ENCODE data around the gene WDR37.

Gene WDR37

GRCh38 chr10:1119027-1119426 is 62.8 kb downstream of the WDR37 start:
- no peak overlapping the region for H3K27ac ChIP-seq (ENCODE audit: low read depth, low read length)
- H3K9me3 ChIP-seq (ENCODE audit: insufficient read depth, low read depth, low read length), result no peaks in the 10 kb centered on the region
- no peak overlapping the region for H3K4me3 ChIP-seq (ENCODE audit: low read length)
- H3K27me3 ChIP-seq (ENCODE audit: insufficient read depth, low read length), result no peaks in the 10 kb centered on the region
- H3K36me3 ChIP-seq (ENCODE audit: insufficient read depth, low read length), result peaks cover 42% of the 10 kb centered on the region
- H3K4me1 ChIP-seq (ENCODE audit: insufficient read depth, low read length), result no peaks in the 10 kb centered on the region
- WGBS, result 92% methylated on average over 8 of the region's 8 CpGs
- H3K9ac ChIP-seq (ENCODE audit: low read depth, low read length), result no peak overlapping the region

GRCh38 chr10:1119501-1119900 is 63.3 kb downstream of the WDR37 start:
- 98% methylated on average over 6 of the region's 6 CpGs for WGBS
- no peak overlapping the region for H3K9ac ChIP-seq (ENCODE audit: low read depth, low read length)
- H3K4me1 ChIP-seq (ENCODE audit: insufficient read depth, low read length), result no peaks in the 10 kb centered on the region
- no peak overlapping the region for H3K4me3 ChIP-seq (ENCODE audit: low read length)
- no peak overlapping the region for H3K27ac ChIP-seq (ENCODE audit: low read depth, low read length)
- H3K36me3 ChIP-seq (ENCODE audit: insufficient read depth, low read length), result peaks cover 46% of the 10 kb centered on the region
- no peaks in the 10 kb centered on the region for H3K9me3 ChIP-seq (ENCODE audit: insufficient read depth, low read depth, low read length)
- H3K27me3 ChIP-seq (ENCODE audit: insufficient read depth, low read length), result no peaks in the 10 kb centered on the region

GRCh38 chr10:1120306-1120705 is 64.1 kb downstream of the WDR37 start:
- H3K4me3 ChIP-seq (ENCODE audit: low read length), result no peak overlapping the region
- WGBS, result 89% methylated on average over 12 of the region's 12 CpGs
- peaks cover 52% of the 10 kb centered on the region for H3K36me3 ChIP-seq (ENCODE audit: insufficient read depth, low read length)
- H3K27ac ChIP-seq (ENCODE audit: low read depth, low read length), result no peak overlapping the region
- H3K9me3 ChIP-seq (ENCODE audit: insufficient read depth, low read depth, low read length), result no peaks in the 10 kb centered on the region
- no peaks in the 10 kb centered on the region for H3K4me1 ChIP-seq (ENCODE audit: insufficient read depth, low read length)
- no peaks in the 10 kb centered on the region for H3K27me3 ChIP-seq (ENCODE audit: insufficient read depth, low read length)
- no peak overlapping the region for H3K9ac ChIP-seq (ENCODE audit: low read depth, low read length)

- H3K27ac ChIP-seq (ENCODE audit: low read depth, low read length), result no peak overlapping the region
- no peak overlapping the region for H3K4me3 ChIP-seq (ENCODE audit: low read length)
- peaks cover 53% of the 10 kb centered on the region for H3K36me3 ChIP-seq (ENCODE audit: insufficient read depth, low read length)
- no peaks in the 10 kb centered on the region for H3K9me3 ChIP-seq (ENCODE audit: insufficient read depth, low read depth, low read length)
- 94% methylated on average over 21 of the region's 22 CpGs for WGBS
- no peaks in the 10 kb centered on the region for H3K27me3 ChIP-seq (ENCODE audit: insufficient read depth, low read length)
- no peaks in the 10 kb centered on the region for H3K4me1 ChIP-seq (ENCODE audit: insufficient read depth, low read length)
- no peak overlapping the region for H3K9ac ChIP-seq (ENCODE audit: low read depth, low read length)
Measured at GRCh38 chr10:1120801-1121211, 64.6 kb downstream of the WDR37 start.

- Histone ChIP-seq H3K9ac (ENCODE audit: low read depth, low read length) (no peak overlapping the region), H3K4me1 (ENCODE audit: insufficient read depth, low read length) (no peaks in the 10 kb centered on the region), H3K4me3 (ENCODE audit: low read length) (no peak overlapping the region), H3K9me3 (ENCODE audit: insufficient read depth, low read depth, low read length) (no peaks in the 10 kb centered on the region), H3K27ac (ENCODE audit: low read depth, low read length) (no peak overlapping the region), H3K36me3 (ENCODE audit: insufficient read depth, low read length) (peaks cover 50% of the 10 kb centered on the region), H3K27me3 (ENCODE audit: insufficient read depth, low read length) (no peaks in the 10 kb centered on the region)
- WGBS, result 94% methylated on average over 23 of the region's 23 CpGs
Measured at GRCh38 chr10:1121271-1121970, 65.2 kb downstream of the WDR37 start.

GRCh38 chr10:1122349-1122748 is 66.2 kb downstream of the WDR37 start:
- 91% methylated on average over 6 of the region's 6 CpGs for WGBS
- Histone ChIP-seq H3K9me3 (ENCODE audit: insufficient read depth, low read depth, low read length) (no peaks in the 10 kb centered on the region), H3K27me3 (ENCODE audit: insufficient read depth, low read length) (no peaks in the 10 kb centered on the region), H3K4me3 (ENCODE audit: low read length) (no peak overlapping the region), H3K36me3 (ENCODE audit: insufficient read depth, low read length) (peaks cover 48% of the 10 kb centered on the region), H3K27ac (ENCODE audit: low read depth, low read length) (no peak overlapping the region), H3K4me1 (ENCODE audit: insufficient read depth, low read length) (no peaks in the 10 kb centered on the region), H3K9ac (ENCODE audit: low read depth, low read length) (no peak overlapping the region)

- no peak overlapping the region for H3K9ac ChIP-seq (ENCODE audit: low read depth, low read length)
- peaks cover 47% of the 10 kb centered on the region for H3K36me3 ChIP-seq (ENCODE audit: insufficient read depth, low read length)
- H3K4me3 ChIP-seq (ENCODE audit: low read length), result no peak overlapping the region
- no peak overlapping the region for H3K27ac ChIP-seq (ENCODE audit: low read depth, low read length)
- no peaks in the 10 kb centered on the region for H3K4me1 ChIP-seq (ENCODE audit: insufficient read depth, low read length)
- 96% methylated on average over 5 of the region's 5 CpGs for WGBS
- no peaks in the 10 kb centered on the region for H3K9me3 ChIP-seq (ENCODE audit: insufficient read depth, low read depth, low read length)
- no peaks in the 10 kb centered on the region for H3K27me3 ChIP-seq (ENCODE audit: insufficient read depth, low read length)
Measured at GRCh38 chr10:1123198-1123597, 67.0 kb downstream of the WDR37 start.

GRCh38 chr10:1123972-1124371 is 67.8 kb downstream of the WDR37 start:
- 98% methylated on average over 12 of the region's 12 CpGs for WGBS
- Histone ChIP-seq H3K36me3 (ENCODE audit: insufficient read depth, low read length) (peaks cover 47% of the 10 kb centered on the region), H3K9ac (ENCODE audit: low read depth, low read length) (no peak overlapping the region), H3K27ac (ENCODE audit: low read depth, low read length) (no peak overlapping the region), H3K9me3 (ENCODE audit: insufficient read depth, low read depth, low read length) (no peaks in the 10 kb centered on the region), H3K27me3 (ENCODE audit: insufficient read depth, low read length) (no peaks in the 10 kb centered on the region), H3K4me3 (ENCODE audit: low read length) (no peak overlapping the region), H3K4me1 (ENCODE audit: insufficient read depth, low read length) (no peaks in the 10 kb centered on the region)

GRCh38 chr10:1124796-1125195 is 68.6 kb downstream of the WDR37 start:
- WGBS, result 97% methylated on average over 10 of the region's 11 CpGs

GRCh38 chr10:1126461-1126860 is 70.3 kb downstream of the WDR37 start:
- H3K27ac ChIP-seq (ENCODE audit: low read depth, low read length), result no peak overlapping the region
- H3K9me3 ChIP-seq (ENCODE audit: insufficient read depth, low read depth, low read length), result no peaks in the 10 kb centered on the region
- peaks cover 65% of the 10 kb centered on the region for H3K36me3 ChIP-seq (ENCODE audit: insufficient read depth, low read length)
- H3K4me1 ChIP-seq (ENCODE audit: insufficient read depth, low read length), result no peaks in the 10 kb centered on the region
- no peak overlapping the region for H3K9ac ChIP-seq (ENCODE audit: low read depth, low read length)
- no peak overlapping the region for H3K4me3 ChIP-seq (ENCODE audit: low read length)
- H3K27me3 ChIP-seq (ENCODE audit: insufficient read depth, low read length), result no peaks in the 10 kb centered on the region
- 96% methylated on average over 13 of the region's 13 CpGs for WGBS

More at GRCh38 chr10:1124796-1125195, 68.6 kb downstream of the WDR37 start:
- Histone ChIP-seq H3K4me3 (ENCODE audit: low read length) (no peak overlapping the region), H3K9ac (ENCODE audit: low read depth, low read length) (no peak overlapping the region), H3K9me3 (ENCODE audit: insufficient read depth, low read depth, low read length) (no peaks in the 10 kb centered on the region), H3K36me3 (ENCODE audit: insufficient read depth, low read length) (peaks cover 52% of the 10 kb centered on the region), H3K27me3 (ENCODE audit: insufficient read depth, low read length) (no peaks in the 10 kb centered on the region), H3K27ac (ENCODE audit: low read depth, low read length) (no peak overlapping the region), H3K4me1 (ENCODE audit: insufficient read depth, low read length) (no peaks in the 10 kb centered on the region)

GRCh38 chr10:1127629-1128028 is 71.4 kb downstream of the WDR37 start:
- Histone ChIP-seq H3K36me3 (ENCODE audit: insufficient read depth, low read length) (peaks cover 58% of the 10 kb centered on the region), H3K27ac (ENCODE audit: low read depth, low read length) (no peak overlapping the region), H3K9ac (ENCODE audit: low read depth, low read length) (no peak overlapping the region), H3K27me3 (ENCODE audit: insufficient read depth, low read length) (no peaks in the 10 kb centered on the region), H3K9me3 (ENCODE audit: insufficient read depth, low read depth, low read length) (no peaks in the 10 kb centered on the region), H3K4me1 (ENCODE audit: insufficient read depth, low read length) (no peaks in the 10 kb centered on the region), H3K4me3 (ENCODE audit: low read length) (no peak overlapping the region)
- 95% methylated on average over 15 of the region's 15 CpGs for WGBS

- 96% methylated on average over 2 of the region's 2 CpGs for WGBS
- Histone ChIP-seq H3K9ac (ENCODE audit: low read depth, low read length) (no peak overlapping the region), H3K4me1 (ENCODE audit: insufficient read depth, low read length) (no peaks in the 10 kb centered on the region), H3K4me3 (ENCODE audit: low read length) (no peak overlapping the region), H3K9me3 (ENCODE audit: insufficient read depth, low read depth, low read length) (no peaks in the 10 kb centered on the region), H3K27me3 (ENCODE audit: insufficient read depth, low read length) (no peaks in the 10 kb centered on the region), H3K36me3 (ENCODE audit: insufficient read depth, low read length) (peaks cover 56% of the 10 kb centered on the region), H3K27ac (ENCODE audit: low read depth, low read length) (no peak overlapping the region)
Measured at GRCh38 chr10:1128115-1128514, 71.9 kb downstream of the WDR37 start.

Data from HUES64 (cell line).